Jurkat, Clone E6-1 (cell line): ENCODE data around the gene DCAF6.

Experiments used
- DNase-seq: peaks from one replicate; pipeline ENCODE4 v3.0.0-alpha.2; 2011; ENCODE audit warnings: low read depth, low spot score
- H3K4me3 ChIP-seq: 2 replicates; pipeline ENCODE4 v1.5.1; 2011; ENCODE audit warnings: mild to moderate bottlenecking, low read length, control low read depth, moderate library complexity

Gene DCAF6

DNA sequence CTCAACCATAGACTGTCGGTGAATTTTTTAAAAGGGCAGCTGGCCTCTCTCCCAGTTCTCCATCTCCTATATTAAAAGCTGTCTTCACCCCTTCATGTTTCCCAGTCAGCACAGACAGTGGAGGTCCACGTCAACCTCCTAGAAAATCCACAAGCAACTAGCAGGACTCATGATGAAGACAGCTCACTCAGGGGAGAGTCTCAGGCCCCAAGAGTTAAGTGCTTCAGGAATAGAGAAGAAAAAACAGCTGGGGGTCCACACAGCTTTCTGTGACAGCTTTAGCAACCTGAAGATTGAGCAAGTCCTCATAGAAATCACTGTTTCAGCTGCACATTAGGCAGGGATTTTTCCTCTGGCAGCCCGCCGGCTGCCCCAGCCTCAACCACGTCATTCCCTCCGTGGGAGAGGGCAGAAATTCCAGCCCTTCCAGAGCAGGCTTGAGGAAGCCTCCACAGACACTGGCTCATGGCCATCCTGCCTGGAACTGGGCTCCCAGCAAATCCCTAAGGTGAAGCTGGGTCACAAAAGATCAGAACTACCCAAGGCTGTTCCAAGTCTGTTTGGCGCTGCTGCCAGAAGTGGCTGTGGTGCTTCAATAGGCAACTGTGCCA is 185.0 kb downstream of the DCAF6 start:
- no peak overlapping the region for H3K4me3 ChIP-seq
- DNase-seq: no peak

DNA sequence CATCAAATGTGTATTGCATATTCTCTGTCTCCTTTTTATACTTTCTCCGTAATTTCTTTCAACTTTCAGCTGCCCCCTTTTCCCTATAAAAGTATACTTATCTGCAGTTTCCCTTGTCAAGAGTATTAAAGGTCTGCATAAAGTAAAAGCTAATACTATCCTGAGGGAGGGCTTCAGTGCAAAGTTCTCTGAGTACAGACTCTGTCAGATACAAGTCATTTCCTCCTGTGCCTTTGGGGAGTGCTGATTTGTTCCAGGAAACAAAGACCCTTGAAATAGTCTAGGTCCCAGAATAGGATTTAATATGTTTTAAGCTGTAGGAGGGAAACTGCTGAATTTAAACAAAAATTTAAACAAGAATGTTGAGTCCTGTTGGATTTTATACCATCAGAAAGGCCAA is 188.6 kb downstream of the DCAF6 start:
- no peak overlapping the region for H3K4me3 ChIP-seq
- no peak for DNase-seq
